ENCODE data around the gene ELP2.

GRCh38 chr18:36142751-36143150, 13.1 kb downstream of the ELP2 start:
- TF ChIP-seq NFE2 (IDR thresholded peaks at IDR 0.05; ENCODE audit: low read depth) (no peak), CTCF (IDR thresholded peaks at IDR 0.05 in 2 of 3, conservative IDR thresholded peaks at IDR 0.05 in 1 of 3; ENCODE audit: insufficient read depth in 2 of 3, low read depth in 1 of 3, low read length in 3 of 3) (no peak), ZKSCAN3 (CRISPR knock-in tag; IDR thresholded peaks at IDR 0.05) (no peak), ZNF143 (CRISPR knock-in tag; IDR thresholded peaks at IDR 0.05) (no peak), ZSCAN29 (IDR thresholded peaks at IDR 0.05) (no peak), CREB3L1 (IDR thresholded peaks at IDR 0.05; ENCODE audit: borderline replicate concordance, low read depth) (no peak), EGR1 (conservative IDR thresholded peaks at IDR 0.05) (no peak), BRF2 (IDR thresholded peaks at IDR 0.05; ENCODE audit: borderline replicate concordance, insufficient read depth, insufficient read length) (no peak)

All from K562 (cell line).